Tibial artery (tissue), 4 donors: ENCODE data around the gene TRPM3.

Experiments
- DNase-seq, 2 donors: peaks; one replicate each; pipeline ENCODE4 v3.0.0-alpha.2; 2019
- H3K27ac ChIP-seq, 2 donors: fragments of 200-600 bp; sonication (generic) in 1 of 2; 1 replicate in 1 of 2; 2 replicates in 1 of 2; pipeline ENCODE4 v1.5.1; 2018 to 2019; ENCODE audit warnings: mild to moderate bottlenecking in 1 of 2
- H3K27me3 ChIP-seq, 2 donors: fragments of 200-600 bp; sonication (generic) in 1 of 2; one replicate each; pipeline versions ENCODE4 v1.5.1 to v1.6.0; 2016 to 2019
- H3K36me3 ChIP-seq, 3 donors: fragments of 200-600 bp; sonication (generic) in 2 of 3; one replicate each; pipeline ENCODE4 v1.5.1; 2016 to 2019; ENCODE audit warnings: mild to moderate bottlenecking in 2 of 3
- H3K4me1 ChIP-seq, 4 donors: fragments of 200-600 bp; sonication (generic) in 2 of 4; 1 replicate in 3 of 4; 2 replicates in 1 of 4; pipeline ENCODE4 v1.5.1; 2016 to 2019
- H3K4me3 ChIP-seq, 2 donors: fragments of 200-600 bp; sonication (generic) in 1 of 2; 1 replicate in 1 of 2; 2 replicates in 1 of 2; pipeline ENCODE4 v1.5.1; 2018 to 2019; ENCODE audit warnings: mild to moderate bottlenecking in 2 of 2
- H3K9me3 ChIP-seq, 3 donors: fragments of 200-600 bp; sonication (generic) in 1 of 3; one replicate each; pipeline ENCODE4 v1.5.1; 2016 to 2019
- CTCF ChIP-seq, 2 experiments: fragments of 200-600 bp in 1 of 2; fragments of 450-650 bp in 1 of 2; IDR thresholded peaks; one replicate each; pipeline ENCODE4 v1.5.1; 2017 to 2019; ENCODE audit warnings: antibody characterized with exemption in 2 of 2, mild to moderate bottlenecking in 1 of 2, moderate library complexity in 1 of 2
- intact Hi-C: fragments of 100-400 bp; cut with DNase I; formaldehyde crosslinking; loops from one replicate; pipeline ENCODE4 v1.15.0; 2023; ENCODE audit warnings: low total_unique reads

Gene TRPM3

DNA sequence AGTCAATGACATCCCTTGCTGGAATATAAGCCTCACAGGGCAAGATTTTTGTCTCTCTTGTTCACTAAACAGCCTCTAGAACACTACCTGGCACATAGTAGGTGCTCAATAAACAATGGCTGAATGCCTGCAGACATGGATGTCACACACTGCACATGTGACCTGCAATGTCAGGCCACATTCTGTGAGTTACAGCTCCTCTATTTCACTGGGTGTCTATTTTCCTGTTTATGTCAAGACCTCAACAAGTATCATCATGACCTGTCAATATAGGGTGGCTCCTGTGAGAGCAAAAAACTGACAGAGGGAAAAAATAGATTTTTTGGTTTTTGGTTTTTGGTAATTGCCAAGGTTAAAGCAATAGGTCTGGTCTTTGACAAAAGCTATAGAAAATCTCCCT is 562.3 kb downstream of the TRPM3 start:
- no peak for DNase-seq
- intact Hi-C loops, result no loop called here
- Histone ChIP-seq H3K27ac (no peak overlapping the region), H3K27me3 (no peaks in the 10 kb centered on the region), H3K4me3 (no peak overlapping the region), H3K36me3 (no peaks in the 10 kb centered on the region), H3K4me1 (peaks cover 0 to 10% (median 8%) of the 10 kb centered on the region in 4 donors), H3K9me3 (no peaks in the 10 kb centered on the region)
- no peak for TF ChIP-seq CTCF (IDR thresholded peaks at IDR 0.05)

- TF ChIP-seq CTCF (IDR thresholded peaks at IDR 0.05), result no peak
- H3K9me3 ChIP-seq, result no peaks in the 10 kb centered on the region
- no peak for DNase-seq
- H3K4me1 ChIP-seq, result peaks cover 0 to 13% (median 11%) of the 10 kb centered on the region in 4 donors
- no peaks in the 10 kb centered on the region for H3K27me3 ChIP-seq
- no peaks in the 10 kb centered on the region for H3K36me3 ChIP-seq
- H3K27ac ChIP-seq, result no peak overlapping the region
- H3K4me3 ChIP-seq, result no peak overlapping the region
- intact Hi-C loops, result no loop called here
Observed at GRCh38 chr9:70557661-70558369, 563.6 kb downstream of the TRPM3 start.

DNA sequence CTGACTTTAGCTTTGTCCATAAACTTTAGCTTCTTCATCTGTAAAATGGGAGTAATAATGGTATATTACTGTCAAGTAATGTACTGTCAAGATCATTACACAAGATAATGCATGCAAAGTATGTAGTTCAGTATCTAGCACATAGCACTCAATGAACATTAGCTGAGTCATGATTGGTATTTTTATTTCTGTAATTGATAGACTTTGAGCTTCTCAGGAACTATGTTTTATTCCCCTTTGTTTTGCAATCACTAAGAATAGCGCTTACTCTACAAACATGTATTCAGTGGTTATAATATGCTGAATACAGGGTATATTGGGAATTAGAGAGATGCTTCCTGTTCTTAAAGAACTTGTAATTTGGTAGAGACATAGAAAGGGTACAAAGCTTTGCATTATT is 564.6 kb downstream of the TRPM3 start:
- Histone ChIP-seq H3K27me3 (no peaks in the 10 kb centered on the region), H3K27ac (no peak overlapping the region)

GRCh38 chr9:70554881-70555280 is 566.5 kb downstream of the TRPM3 start:
- no peaks in the 10 kb centered on the region for H3K36me3 ChIP-seq
- peak overlapping the region in 1 of 2 donors; percentile 16 for H3K27ac ChIP-seq
- no peak for TF ChIP-seq CTCF (IDR thresholded peaks at IDR 0.05)
- no peaks in the 10 kb centered on the region for H3K9me3 ChIP-seq
- H3K4me1 ChIP-seq, result peaks cover 0 to 13% (median 11%) of the 10 kb centered on the region in 4 donors
- H3K27me3 ChIP-seq, result no peaks in the 10 kb centered on the region
- H3K4me3 ChIP-seq, result no peak overlapping the region
- intact Hi-C loops, result no loop called here
- DNase-seq, result no peak

More for the DNA sequence above, 564.6 kb downstream of the TRPM3 start:
- TF ChIP-seq CTCF (IDR thresholded peaks at IDR 0.05), result no peak
- DNase-seq, result no peak
- Histone ChIP-seq H3K9me3 (no peaks in the 10 kb centered on the region), H3K4me3 (no peak overlapping the region), H3K36me3 (no peaks in the 10 kb centered on the region), H3K4me1 (peaks cover 0 to 13% (median 11%) of the 10 kb centered on the region in 4 donors)
- intact Hi-C loops, result no loop called here

GRCh38 chr9:70553707-70554673 is 567.4 kb downstream of the TRPM3 start:
- H3K27ac ChIP-seq, result peak overlapping the region in 1 of 2 donors; percentile 16
- intact Hi-C loops, result no loop called here

More at GRCh38 chr9:70553707-70554673, 567.4 kb downstream of the TRPM3 start:
- Histone ChIP-seq H3K9me3 (no peaks in the 10 kb centered on the region), H3K27me3 (no peaks in the 10 kb centered on the region), H3K4me1 (peaks cover 0 to 13% (median 11%) of the 10 kb centered on the region in 4 donors), H3K36me3 (no peaks in the 10 kb centered on the region), H3K4me3 (no peak overlapping the region)
- no peak for TF ChIP-seq CTCF (IDR thresholded peaks at IDR 0.05)
- DNase-seq, result no peak
